HG03159 (cell line): ENCODE measurements around the gene PABPN1.

Source experiments
- ATAC-seq: cut with Tn5 transposase; IDR thresholded peaks from one replicate; pipeline ENCODE4 v1.9.1; 2021; ENCODE audit warnings: mild to moderate bottlenecking, moderate library complexity; ENCODE audit not compliant: unreplicated experiment

The PABPN1 gene

DNA sequence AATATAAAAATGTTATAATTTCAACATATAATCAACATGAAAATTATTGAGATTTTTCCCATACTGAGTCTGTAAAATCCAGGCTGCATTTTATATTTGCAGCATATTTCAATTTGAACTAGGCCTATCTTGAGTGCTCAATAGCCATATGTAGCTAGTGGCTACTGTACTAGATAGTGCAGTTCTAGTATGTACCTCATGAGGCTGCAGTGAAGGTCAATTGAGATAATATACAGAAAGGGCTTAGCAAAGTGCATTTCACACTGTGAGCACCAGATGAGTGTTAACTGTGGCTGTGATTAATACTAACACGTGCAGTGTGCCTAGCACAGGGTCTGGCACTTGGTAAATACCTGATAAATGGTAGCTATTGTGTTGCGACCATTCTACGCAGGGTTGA lies 36.8 kb downstream of the PABPN1 start:
- no peak for ATAC-seq

DNA sequence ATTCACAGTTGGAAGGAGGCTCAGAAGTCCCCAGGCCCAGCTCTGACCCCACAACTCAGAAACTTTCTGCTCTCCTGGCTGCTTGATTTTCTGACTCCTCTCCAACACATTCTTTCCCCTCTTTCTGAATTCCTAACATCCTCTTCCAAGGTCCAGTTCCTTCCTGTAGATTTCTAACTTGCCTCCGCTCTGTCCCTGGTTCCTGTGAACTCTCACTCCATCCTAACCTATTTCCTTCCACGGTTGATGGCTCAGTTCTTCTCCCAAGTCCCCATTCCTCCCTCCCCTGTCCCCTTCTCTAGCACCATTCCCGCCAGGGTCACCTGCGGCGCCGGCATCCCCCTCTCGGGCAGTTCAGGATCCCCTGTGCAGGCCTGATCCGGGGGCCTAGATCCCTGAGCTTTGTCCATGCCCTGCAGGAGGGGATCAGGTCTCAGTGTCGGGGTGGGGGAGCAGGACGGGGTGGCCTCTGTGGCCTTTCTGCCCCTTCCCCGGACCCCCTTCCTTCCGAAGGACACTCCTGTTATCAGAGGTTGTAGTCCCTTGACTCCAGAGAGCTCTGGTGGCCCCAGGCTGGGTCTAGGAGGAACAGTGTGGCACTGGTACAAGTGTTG lies 37.4 kb downstream of the PABPN1 start:
- ATAC-seq: no peak

DNA sequence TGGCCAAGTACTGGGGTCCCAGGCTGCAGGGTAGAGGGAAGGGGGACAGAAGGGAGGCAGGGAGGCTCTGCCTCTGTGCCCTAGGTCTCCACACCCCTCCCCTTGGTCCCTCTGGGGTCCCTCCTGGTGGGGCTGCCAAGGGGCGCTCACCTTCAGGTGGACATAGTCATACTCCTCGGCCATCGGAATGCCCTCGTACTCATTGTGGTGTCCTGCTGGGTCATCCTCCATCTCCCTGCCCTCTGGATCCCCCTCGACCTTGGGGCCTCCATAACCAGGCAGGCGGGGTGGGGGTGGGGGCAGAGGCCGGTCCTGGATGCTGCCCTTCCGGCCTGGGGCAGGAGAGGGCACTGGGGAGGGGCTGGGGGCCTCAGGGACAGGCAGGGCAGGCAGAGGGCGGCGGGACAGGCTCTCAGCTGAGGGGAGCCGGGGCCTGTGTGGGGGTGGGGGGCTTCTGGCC lies 37.9 kb downstream of the PABPN1 start:
- ATAC-seq: no peak

DNA sequence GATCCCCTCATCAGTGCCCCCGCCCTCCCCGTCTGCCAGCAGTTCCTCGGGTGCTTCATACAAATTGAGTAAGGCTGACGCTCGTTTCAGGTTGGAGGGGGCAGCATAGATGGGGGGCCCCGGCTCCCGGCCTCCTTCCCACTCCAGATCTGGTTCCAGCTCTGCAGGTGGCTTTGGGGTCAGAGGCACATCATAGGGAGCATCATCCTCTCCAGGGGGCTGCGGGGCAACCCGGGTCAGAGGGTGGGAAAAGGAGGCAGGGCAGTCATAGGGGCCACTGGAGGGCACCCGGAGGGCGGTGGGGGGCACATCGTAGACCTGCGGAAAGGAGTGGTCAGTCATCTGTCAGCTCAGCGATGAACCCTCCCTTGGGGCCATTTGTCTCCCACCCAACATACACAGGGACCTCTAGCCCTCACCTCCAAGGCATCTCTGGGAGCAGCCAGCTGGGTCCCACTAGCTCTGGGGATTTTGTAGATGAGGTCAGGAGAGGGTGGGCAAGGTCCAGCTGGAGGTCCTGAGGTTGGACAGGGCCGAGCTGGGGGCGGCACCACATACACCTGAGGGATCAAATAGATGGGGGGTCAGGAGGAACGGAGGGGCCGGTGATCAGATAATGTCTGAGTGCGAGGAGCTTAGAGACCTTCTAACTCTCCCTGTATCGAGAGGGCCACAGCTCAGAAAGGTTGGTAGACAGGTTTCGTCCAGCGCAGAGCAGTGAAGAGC lies 38.6 kb downstream of the PABPN1 start:
- no peak for ATAC-seq

DNA sequence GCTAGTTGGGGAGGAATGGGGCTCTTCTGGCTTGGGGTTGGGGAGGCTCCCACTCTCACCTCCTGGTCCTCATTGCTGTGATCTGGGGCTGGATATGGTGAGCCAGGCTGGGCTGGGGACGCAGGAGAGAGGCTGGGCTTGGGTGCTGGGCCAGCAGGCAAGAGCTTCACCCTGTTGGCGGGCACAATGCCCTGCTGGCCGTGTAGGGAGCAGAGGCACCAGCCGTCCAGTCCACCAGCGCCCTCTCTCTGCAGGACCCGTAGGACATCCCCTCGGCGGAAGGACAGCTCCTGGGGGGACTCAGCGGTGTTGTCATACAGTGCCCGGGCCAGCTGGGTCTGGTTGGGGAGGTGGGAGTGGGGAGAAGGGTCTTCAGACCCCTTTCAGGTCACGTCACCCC lies 39.2 kb downstream of the PABPN1 start:
- ATAC-seq: no peak

DNA sequence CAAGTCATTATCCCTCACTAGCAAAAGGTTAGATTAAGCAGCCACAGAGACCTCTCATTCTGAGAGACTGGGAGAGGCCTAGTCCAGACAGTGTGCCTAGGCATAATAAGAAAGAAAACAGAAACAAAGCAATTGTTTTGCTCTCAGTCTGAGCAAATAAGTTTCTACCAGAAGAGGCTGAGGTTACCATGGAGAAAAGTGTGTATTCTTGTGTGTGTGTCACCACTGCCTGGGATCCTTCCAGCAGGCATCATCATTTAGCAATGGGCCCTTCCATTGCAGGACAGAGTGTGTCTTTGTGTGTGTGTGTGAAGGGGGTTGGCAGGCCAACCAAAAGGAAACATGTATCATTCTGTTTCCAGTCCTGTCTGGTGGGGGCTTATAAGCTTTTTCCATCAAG lies 40.1 kb downstream of the PABPN1 start:
- no peak for ATAC-seq

DNA sequence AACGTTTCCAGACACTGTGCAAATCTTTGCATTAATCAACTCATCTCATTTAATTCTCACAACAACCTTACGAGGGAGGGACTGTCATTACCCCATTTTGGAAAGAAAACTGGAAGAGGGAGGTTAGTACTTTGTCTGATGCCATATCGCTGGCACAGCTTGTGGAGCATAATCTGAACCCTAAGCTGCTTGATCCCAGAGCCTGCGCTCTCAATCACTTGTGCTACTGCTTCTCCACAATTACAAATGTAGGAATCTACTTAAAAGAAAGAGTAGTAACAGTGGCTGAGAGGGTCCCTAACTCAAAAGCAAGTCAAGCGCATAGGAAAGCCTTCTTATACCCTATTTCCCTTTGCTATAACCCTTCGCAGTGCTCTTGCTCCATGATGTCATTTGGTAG lies 40.5 kb downstream of the PABPN1 start:
- no peak for ATAC-seq

DNA sequence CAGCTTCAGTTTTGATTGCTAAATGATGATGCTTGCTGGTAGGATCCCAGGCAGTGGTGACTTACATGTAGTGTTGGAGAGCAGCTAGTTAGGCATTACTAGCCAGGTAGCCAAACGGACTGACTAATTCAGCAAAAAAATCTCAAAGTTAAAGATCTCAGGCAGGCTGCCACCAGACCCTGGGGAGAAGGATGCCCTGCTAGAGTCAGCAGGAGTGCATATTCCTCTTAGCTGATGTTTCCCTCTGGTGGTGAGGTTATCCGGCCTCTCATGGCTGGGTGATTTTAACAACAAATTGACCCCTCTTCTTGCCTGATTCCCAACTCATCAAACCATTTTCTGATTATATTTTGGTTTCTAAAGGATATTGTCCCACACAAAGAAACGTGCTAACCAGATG lies 40.9 kb downstream of the PABPN1 start:
- no peak for ATAC-seq

DNA sequence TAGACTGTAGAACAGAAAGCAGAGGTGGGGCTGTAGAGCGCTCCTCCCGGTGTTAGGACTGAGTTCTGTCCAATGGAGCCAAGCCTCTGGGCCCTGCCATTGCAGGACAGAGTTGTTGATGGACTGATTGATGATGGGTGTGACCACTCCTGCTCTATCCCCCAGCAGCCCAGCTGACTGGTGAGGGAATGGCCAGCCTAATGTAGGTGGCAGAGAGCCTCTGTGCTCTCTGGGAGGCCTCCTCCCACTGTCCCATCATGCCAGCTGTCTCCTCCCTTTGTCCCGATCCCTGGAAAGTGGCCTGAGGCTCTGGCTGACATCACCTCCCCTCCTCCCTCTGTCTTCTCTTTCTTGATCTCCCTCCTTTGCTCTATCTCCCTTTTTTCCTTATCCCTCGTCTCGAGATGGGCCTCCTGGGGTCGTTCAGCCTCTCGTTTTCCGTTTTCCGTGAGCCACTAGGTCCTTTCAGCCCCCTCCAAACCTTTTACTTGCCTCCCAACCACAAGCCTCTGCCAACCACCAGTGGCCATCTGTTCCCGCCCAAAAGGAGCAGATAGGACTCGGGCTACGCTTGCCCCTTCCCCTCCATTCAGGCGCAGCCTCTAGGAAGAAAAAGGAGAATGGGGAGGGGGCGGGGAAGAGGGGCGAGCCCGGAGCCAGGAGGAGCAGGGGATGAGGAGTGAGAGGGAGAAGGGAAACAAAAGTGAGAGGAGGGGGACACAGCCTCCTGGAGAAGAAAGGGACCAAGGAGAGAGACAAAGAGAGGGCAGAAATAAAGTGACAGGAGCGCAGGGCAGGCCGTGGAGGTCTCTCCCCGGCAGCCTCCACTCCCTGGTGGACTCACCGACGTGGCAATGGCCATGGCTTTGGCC lies 43.1 kb downstream of the PABPN1 start:
- no peak for ATAC-seq

DNA sequence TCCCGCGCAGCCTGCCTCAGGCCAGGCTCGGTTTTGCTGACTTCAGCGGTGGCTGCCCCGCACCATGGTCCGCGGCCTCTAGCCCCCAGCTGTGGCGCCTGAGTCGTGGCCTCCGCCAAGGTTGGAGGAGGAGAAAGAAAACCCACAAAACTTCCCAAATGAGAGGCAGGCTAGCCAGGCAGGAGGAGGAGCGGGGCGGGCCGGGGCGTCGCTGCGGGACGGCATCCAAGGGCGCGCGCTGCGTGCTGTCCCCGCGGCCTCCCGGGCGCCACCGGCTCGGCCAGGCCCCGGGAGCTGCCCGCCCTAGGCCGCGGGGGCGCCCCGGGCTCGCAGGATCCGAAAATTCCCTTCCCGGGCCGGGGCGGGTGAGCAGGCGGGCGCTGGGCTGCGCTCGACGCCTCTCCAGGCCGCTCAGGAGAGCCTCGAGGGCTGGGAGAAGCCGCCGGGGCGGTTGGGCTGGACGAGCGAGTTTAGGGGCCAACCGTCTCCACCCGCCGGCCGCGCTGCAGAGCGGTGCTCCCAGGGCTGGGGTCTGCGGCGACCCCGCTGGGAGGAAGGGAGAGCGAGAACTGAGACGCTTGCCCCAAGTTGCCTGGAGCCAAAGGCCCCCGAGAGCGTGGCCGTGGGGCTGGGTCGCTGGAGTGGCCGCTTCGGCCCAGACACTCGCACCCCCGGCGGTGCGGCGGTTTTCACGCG lies 43.9 kb downstream of the PABPN1 start, which contains the start of gene EFS:
EFS (minus strand) TSS at position 137 of the 696 bp plus-strand sequence. CDS start 147 bp downstream, outside the sequence.
- ATAC-seq: no peak

DNA sequence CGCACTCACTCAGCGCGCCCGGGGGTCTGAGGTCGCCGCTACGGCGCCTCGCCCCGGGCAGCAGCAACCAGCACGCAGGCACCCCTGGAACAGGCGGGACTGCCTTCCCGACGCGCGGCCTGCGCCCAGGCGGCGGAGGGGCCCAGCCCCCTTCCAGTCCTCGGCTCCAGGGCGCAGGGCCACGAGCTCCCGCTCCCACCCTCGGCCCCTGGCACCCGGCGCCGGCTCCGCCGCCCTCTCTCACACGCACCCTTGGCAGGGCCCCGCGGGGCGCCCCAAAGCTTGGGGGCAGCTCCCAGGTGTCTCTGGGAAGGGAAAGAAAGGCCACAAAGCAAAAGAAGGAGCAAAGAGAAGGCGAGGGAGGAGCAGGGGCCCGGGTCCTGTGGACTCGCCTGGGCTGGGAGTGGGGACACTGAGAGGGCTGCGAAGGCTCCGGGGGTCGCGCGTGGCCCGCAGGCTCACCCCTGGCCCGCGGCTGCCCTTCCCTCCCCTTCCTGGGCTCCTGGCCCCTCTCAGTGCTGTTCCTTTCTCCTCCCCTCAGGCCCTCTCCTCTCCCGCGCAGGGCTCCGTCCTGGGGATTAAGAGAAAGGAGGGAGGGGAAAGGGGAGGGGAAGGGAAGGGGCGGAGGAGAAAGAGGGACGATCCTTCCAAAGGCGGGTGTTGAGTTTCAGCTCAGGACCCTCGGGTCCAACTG lies 44.6 kb downstream of the PABPN1 start:
- no peak for ATAC-seq

DNA sequence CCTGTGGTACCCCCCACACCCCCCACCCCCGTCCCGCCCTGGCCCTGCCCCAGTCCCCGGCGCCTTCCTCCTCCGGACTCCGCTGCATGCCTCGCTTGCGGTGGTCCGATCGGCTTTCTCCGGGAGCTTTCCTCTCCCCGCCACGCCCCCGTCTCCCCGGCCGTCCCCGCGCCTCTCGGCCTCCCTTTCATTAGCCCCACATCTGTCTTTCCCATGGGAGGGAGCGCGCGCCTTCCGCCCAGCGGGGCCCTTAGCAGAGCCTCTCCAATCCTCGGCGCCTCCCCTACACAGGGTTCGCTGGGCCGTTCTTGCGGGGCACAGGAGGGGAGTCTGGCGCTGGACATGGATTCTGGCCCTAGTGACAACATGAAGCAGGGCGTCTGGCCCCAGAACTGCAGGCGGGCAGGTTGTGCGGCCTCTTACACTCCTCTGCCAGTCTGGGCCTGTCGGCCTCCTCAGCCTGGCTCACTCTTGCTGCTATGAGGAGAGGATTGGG lies 45.2 kb downstream of the PABPN1 start:
- no peak for ATAC-seq

DNA sequence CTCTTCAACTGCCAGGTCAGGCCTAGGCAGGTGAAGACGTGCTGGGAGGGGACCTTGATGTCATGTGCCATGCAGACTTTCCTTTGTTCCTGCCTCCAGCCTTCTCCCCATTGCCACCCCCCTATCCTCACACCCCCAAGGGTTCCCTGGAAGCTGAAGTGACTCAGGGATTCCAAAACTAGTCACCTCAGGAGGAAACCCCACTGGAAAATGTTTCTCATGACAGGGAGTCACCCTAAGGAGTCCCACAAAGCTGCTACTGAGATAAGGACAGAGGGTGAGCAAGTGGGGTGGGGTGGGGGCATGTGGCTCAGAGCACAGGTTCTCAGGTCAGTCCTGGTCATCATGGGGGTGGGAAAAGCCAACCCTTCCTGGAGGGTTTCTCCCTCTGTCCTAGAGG lies 49.0 kb downstream of the PABPN1 start:
- no peak for ATAC-seq

DNA sequence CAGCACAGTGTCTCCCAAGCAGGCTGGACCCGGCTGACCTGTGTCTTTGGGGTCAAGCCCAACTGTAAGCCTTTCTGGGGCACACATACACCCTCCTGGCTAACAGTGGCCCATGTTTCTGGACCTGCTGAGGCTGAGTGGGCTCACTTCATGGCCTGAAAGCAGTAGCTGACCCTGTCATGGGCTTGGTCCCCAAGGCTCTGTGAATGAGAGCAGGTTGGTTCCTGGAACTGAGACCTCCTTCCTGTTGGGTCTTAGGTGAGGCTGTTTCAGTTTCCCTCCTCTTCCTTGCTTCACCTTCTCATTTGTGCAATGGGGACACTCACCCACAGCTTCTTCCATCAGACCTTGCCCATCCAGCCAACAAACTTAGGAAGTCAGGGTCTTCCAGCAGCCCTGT lies 50.6 kb downstream of the PABPN1 start:
- ATAC-seq: no peak

DNA sequence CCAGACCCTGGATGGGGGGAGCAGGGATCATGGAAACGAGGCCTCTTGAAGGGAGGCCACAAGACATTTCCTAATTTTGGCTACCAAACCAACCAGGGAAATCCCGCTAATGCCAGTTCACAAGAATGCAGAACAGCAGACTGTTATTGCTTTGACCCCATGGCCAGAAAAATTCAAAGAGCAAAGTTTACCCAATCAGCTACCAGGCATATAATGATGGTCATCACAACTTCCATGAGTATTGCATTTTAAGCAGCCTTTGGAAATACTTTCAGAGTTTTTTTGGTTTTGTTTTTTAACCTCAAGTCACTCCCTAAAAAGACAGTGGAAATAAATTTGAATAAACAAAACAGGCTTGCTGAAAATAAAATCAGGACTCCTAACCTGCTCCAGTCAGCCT lies 51.3 kb downstream of the PABPN1 start, which contains the start of gene IL25:
IL25 (plus strand) TSS at position 301 of the 400 bp plus-strand sequence.
- no peak for ATAC-seq

DNA sequence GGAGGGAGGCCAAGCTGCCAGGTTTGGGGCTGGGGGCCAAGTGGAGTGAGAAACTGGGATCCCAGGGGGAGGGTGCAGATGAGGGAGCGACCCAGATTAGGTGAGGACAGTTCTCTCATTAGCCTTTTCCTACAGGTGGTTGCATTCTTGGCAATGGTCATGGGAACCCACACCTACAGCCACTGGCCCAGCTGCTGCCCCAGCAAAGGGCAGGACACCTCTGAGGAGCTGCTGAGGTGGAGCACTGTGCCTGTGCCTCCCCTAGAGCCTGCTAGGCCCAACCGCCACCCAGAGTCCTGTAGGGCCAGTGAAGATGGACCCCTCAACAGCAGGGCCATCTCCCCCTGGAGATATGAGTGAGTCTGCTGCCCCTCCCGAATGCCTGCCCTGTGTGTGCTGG lies 51.8 kb downstream of the PABPN1 start:
- no peak for ATAC-seq
